HepG2 (cell line): ENCODE data around the gene IL1RAPL1. TPM values are rescaled to one million over a fixed set of nuclear protein-coding genes. Genes with fewer than 3 reads are reported as not detected.

Experiments
- ATAC-seq: fragments of 200-7000 bp; cut with Tn5 transposase; 3 replicates; pipeline ENCODE4 v1.9.1; 2020; ENCODE audit warnings: mild to moderate bottlenecking, moderate library complexity
- BruUV-seq: library from RNA; stranded (reverse); fragments of 400-500 nt; replicated peaks from 2 replicates; lab custom pipeline; 2021; lab: Mats Ljungman, UMichigan
- CTCF ChIA-PET: fragments of 300-600 bp; formaldehyde crosslinking; extraction: SDS; loops from one replicate; lab custom pipeline; 2021; ENCODE audit warnings: low total read pairs, inconsistent platforms, low intra/inter-chr PET ratio; lab: Yijun Ruan, JAX
- POLR2A ChIA-PET: fragments of 350-600 bp; sonication (Branson Sonifier 250); formaldehyde crosslinking; loops from one replicate; lab custom pipeline; 2020; ENCODE audit warnings: antibody characterized with exemption, inconsistent platforms; lab: Yijun Ruan, JAX
- DNase-seq: peaks from one replicate; pipeline ENCODE4 v3.0.0-alpha.2; 2015; ENCODE audit warnings: low spot score
- FAIRE-seq: peaks from 3 replicates; lab custom pipeline; 2011; peaks lifted over from hg19 to GRCh38; lab: Jason Lieb, UNC
- H2AFZ ChIP-seq: one replicate; pipeline ENCODE4 v1.6.1; 2011; ENCODE audit warnings: low read length, inconsistent platforms
- H3K27ac ChIP-seq: fragments of 300-600 bp; 3 replicates; pipeline ENCODE4 v1.8.0; 2011; ENCODE audit warnings: mixed run types, mild to moderate bottlenecking, mixed read lengths, low read length, inconsistent platforms; ENCODE audit not compliant: insufficient read depth; ENCODE audit errors: extremely low read length
- H3K27me3 ChIP-seq, 2 experiments: fragments of 200-600 bp in 1 of 2; 2 replicates in 1 of 2; 3 replicates in 1 of 2; pipeline versions ENCODE4 v1.6.0 to v1.8.0; 2011; ENCODE audit warnings: low read length in 2 of 2, mild to moderate bottlenecking in 2 of 2, moderate library complexity in 2 of 2, inconsistent platforms in 1 of 2; ENCODE audit not compliant: insufficient read depth in 2 of 2, control insufficient read depth in 1 of 2
- H3K36me3 ChIP-seq, 2 experiments: fragments of 200-600 bp in 1 of 2; replicated peaks in 1 of 2; 2 replicates in 1 of 2; 3 replicates in 1 of 2; pipeline versions ENCODE4 v1.5.1 to v1.8.0; 2011; ENCODE audit warnings: low read length in 2 of 2, inconsistent platforms in 1 of 2; ENCODE audit not compliant: insufficient read depth in 2 of 2, control insufficient read depth in 1 of 2
- H3K4me1 ChIP-seq: 2 replicates; pipeline ENCODE4 v1.5.1; 2012; ENCODE audit warnings: low read length, inconsistent platforms; ENCODE audit not compliant: insufficient read depth
- H3K4me2 ChIP-seq: 2 replicates; pipeline ENCODE4 v1.6.0; 2011; ENCODE audit warnings: low read depth, low read length, inconsistent platforms
- H3K4me3 ChIP-seq, 3 experiments: fragments of 200-600 bp in 1 of 3; sonication (generic), shearing (Covaris generic) in 1 of 3; replicated peaks in 1 of 3; 2 replicates each; pipeline ENCODE4 v1.5.1; 2011 to 2016; ENCODE audit warnings: low read length in 3 of 3, inconsistent platforms in 2 of 3, low read depth in 2 of 3, mild to moderate bottlenecking in 2 of 3, control low read depth in 1 of 3, mixed read lengths in 1 of 3; ENCODE audit not compliant: insufficient read depth in 1 of 3
- H3K79me2 ChIP-seq: one replicate; pipeline ENCODE4 v1.6.1; 2011; ENCODE audit warnings: low read length, inconsistent platforms; ENCODE audit not compliant: insufficient read depth
- H3K9ac ChIP-seq: 2 replicates; pipeline ENCODE4 v1.6.0; 2011; ENCODE audit warnings: mild to moderate bottlenecking, low read depth, low read length, inconsistent platforms; ENCODE audit not compliant: insufficient read depth
- H3K9me3 ChIP-seq: 2 replicates; pipeline ENCODE4 v1.5.1; 2012; ENCODE audit warnings: mild to moderate bottlenecking, low read length
- H4K20me1 ChIP-seq: 2 replicates; pipeline ENCODE4 v1.6.0; 2011; ENCODE audit warnings: inconsistent platforms, mild to moderate bottlenecking, low read length, moderate library complexity; ENCODE audit not compliant: insufficient read depth
- ATF3 ChIP-seq: sonication (generic); formaldehyde crosslinking; IDR thresholded peaks from 2 replicates; pipeline ENCODE4 v1.4.0; 2020; ENCODE audit warnings: missing genetic modification reagents
- CTCF ChIP-seq: sonication (generic); formaldehyde crosslinking; IDR thresholded peaks from 2 replicates; pipeline ENCODE4 v1.5.0; 2020; ENCODE audit warnings: mild to moderate bottlenecking, missing genetic modification reagents, moderate library complexity
- GABPB1 ChIP-seq: IDR thresholded peaks from 2 replicates; pipeline ENCODE4 v1.6.1; 2016; ENCODE audit warnings: mild to moderate bottlenecking, missing genetic modification reagents, moderate library complexity, missing compliant biosample characterization
- KDM4B ChIP-seq: sonication (generic); formaldehyde crosslinking; IDR thresholded peaks from 2 replicates; pipeline ENCODE4 v1.4.0; 2020; ENCODE audit warnings: missing genetic modification reagents
- NPAS2 ChIP-seq: sonication (generic); formaldehyde crosslinking; IDR thresholded peaks from 2 replicates; pipeline ENCODE4 v1.8.0; 2022; ENCODE audit warnings: mild to moderate bottlenecking, missing genetic modification reagents, borderline replicate concordance
- RARA ChIP-seq: IDR thresholded peaks from 2 replicates; pipeline ENCODE4 v1.6.1; 2016; ENCODE audit warnings: missing genetic modification reagents, missing compliant biosample characterization
- TSC22D2 ChIP-seq: sonication (generic); formaldehyde crosslinking; IDR thresholded peaks from 2 replicates; pipeline ENCODE4 v1.5.1; 2020; ENCODE audit warnings: missing genetic modification reagents, mild to moderate bottlenecking, borderline replicate concordance
- ZNF567 ChIP-seq: sonication (generic); formaldehyde crosslinking; IDR thresholded peaks from 2 replicates; pipeline ENCODE4 v1.8.1; 2023; ENCODE audit warnings: mild to moderate bottlenecking, missing genetic modification reagents, borderline replicate concordance
- ZSCAN31 ChIP-seq: sonication (generic); formaldehyde crosslinking; IDR thresholded peaks from 2 replicates; pipeline ENCODE4 v1.5.0; 2020; ENCODE audit warnings: low read depth, mild to moderate bottlenecking, missing genetic modification reagents
- WGBS: methylation state at CpG from one replicate; pipeline ENCODE4 v1.1.6; 2017; ENCODE audit warnings: low lambda C conversion rate; 5-methylcytosine and 5-hydroxymethylcytosine counted together
- in situ Hi-C: cut with HindIII; loops from 2 replicates; pipeline ENCODE4 v1.10.0; 2017; ENCODE audit warnings: low pct_unique_long_range_greater_than_20kb; ENCODE audit not compliant: extremely low pct_ligation_motif_present
- intact Hi-C: fragments of 100-400 bp; cut with micrococcal nuclease; formaldehyde crosslinking; loops from one replicate; pipeline ENCODE4 v1.10.0; 2022; ENCODE audit not compliant: unreplicated experiment
- polyA plus RNA-seq, 8 experiments: library from polyadenylated mRNA; depleted of rRNA in 3 of 8; stranded (reverse) in 7 of 8; unstranded in 1 of 8; fragments of >200 nt; fragmentation: Illumina TruSeq in 4 of 8; extraction: Trizol in 4 of 8; gene quantifications; 2 replicates each; pipeline versions ENCODE4 v1.2.1 to v1.2.3, GENCODE V29; 2011 to 2016; ENCODE audit warnings: low read depth in 4 of 8, missing spikeins in 1 of 8, mixed read lengths in 1 of 8; ENCODE audit not compliant: insufficient read depth in 1 of 8
- total RNA-seq, 5 experiments: library from RNA; depleted of rRNA; stranded (reverse); fragments of >200 nt; fragmentation: Illumina TruSeq; extraction: Trizol; gene quantifications; 2 replicates each; pipeline ENCODE4 v1.2.3, GENCODE V29; 2016; ENCODE audit warnings: low read depth in 1 of 5
- TF ChIP-seq, protein P1 (sequence below): sonication (generic); formaldehyde crosslinking; IDR thresholded peaks from 2 replicates; pipeline ENCODE4 v1.8.0; 2022; ENCODE audit warnings: mild to moderate bottlenecking, missing genetic modification reagents
- TF ChIP-seq, protein P2 (sequence below): sonication (generic); formaldehyde crosslinking; IDR thresholded peaks from 2 replicates; pipeline ENCODE4 v1.4.0; 2020; ENCODE audit warnings: missing genetic modification reagents
- TF ChIP-seq, protein P3 (sequence below), 2 experiments: sonication (generic) in 1 of 2; formaldehyde crosslinking in 1 of 2; IDR thresholded peaks; 2 replicates each; pipeline versions ENCODE4 v1.4.0 to v1.6.1; 2018 to 2020; ENCODE audit warnings: missing genetic modification reagents in 2 of 2, borderline replicate concordance in 1 of 2, low read depth in 1 of 2, mild to moderate bottlenecking in 1 of 2, missing biosample characterization in 1 of 2
- TF ChIP-seq, protein P4 (sequence below): sonication (generic); formaldehyde crosslinking; IDR thresholded peaks from 2 replicates; pipeline ENCODE4 v1.5.1; 2020; ENCODE audit warnings: mild to moderate bottlenecking, missing genetic modification reagents, moderate library complexity

IL1RAPL1 gene
- total and polyA plus RNA-seq, 2 of the 13 experiments (the other 11 are each of a cell fraction or from before 2014, with no cell fraction given) = 0.04 TPM; not detected in 1

DNA sequence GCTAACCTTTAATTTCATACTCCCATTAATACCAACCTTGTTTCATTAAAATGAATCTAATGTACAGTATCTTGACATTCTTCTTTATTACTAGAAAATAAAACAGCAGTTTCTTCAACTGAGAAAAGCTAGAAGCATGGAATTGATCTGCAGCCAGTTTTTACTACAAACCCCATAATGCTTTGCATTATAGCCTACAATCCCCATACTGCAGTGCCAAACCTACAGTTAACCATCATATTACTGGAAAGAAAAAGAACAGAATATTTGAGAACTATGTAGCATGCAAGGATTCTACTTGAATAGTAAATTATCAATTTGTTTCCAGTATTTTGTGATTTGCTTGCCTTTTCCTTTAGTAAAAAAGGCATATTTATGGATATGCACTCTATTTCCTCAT lies 3.2 kb upstream of the IL1RAPL1 start (continued):
- TF ChIP-seq, protein P1, sequence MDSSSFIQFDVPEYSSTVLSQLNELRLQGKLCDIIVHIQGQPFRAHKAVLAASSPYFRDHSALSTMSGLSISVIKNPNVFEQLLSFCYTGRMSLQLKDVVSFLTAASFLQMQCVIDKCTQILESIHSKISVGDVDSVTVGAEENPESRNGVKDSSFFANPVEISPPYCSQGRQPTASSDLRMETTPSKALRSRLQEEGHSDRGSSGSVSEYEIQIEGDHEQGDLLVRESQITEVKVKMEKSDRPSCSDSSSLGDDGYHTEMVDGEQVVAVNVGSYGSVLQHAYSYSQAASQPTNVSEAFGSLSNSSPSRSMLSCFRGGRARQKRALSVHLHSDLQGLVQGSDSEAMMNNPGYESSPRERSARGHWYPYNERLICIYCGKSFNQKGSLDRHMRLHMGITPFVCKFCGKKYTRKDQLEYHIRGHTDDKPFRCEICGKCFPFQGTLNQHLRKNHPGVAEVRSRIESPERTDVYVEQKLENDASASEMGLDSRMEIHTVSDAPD (CRISPR knock-in tag) = no peak
- TF ChIP-seq KDM4B (CRISPR knock-in tag) (no peak), CTCF (CRISPR knock-in tag) (no peak), ZNF567 (CRISPR knock-in tag) (no peak)
- TF ChIP-seq, protein P2, sequence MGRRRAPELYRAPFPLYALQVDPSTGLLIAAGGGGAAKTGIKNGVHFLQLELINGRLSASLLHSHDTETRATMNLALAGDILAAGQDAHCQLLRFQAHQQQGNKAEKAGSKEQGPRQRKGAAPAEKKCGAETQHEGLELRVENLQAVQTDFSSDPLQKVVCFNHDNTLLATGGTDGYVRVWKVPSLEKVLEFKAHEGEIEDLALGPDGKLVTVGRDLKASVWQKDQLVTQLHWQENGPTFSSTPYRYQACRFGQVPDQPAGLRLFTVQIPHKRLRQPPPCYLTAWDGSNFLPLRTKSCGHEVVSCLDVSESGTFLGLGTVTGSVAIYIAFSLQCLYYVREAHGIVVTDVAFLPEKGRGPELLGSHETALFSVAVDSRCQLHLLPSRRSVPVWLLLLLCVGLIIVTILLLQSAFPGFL (CRISPR knock-in tag) = no peak
- TF ChIP-seq, all 625 proteins: peak for 2

DNA sequence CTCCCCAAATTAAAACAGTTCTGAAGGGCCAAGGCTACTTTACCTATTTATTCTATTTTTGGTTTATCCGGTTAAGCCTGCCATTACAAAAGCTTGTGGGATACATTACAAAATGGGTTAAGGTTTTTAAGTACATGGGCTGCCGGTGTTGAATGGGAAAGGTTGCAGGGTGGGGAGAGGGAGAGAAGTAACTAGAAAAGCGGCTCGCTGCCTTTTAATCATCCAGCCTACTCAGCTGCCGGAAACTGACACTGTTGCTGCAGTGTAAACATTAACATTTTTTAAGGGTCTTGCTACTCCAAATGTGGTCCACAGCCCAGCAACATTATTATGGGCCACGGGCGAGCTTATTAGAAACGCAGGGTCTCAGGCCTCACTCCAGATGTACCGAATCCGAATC lies 1.5 kb upstream of the IL1RAPL1 start:
- Histone ChIP-seq H3K27me3 (no peaks in the 10 kb centered on the region), H3K9me3 (no peaks in the 10 kb centered on the region), H4K20me1 (no peaks in the 10 kb centered on the region), H3K9ac (no peak overlapping the region), H3K36me3 (no peaks in the 10 kb centered on the region), H3K79me2 (no peaks in the 10 kb centered on the region), H3K4me1 (no peaks in the 10 kb centered on the region), H3K4me2 (no peak overlapping the region), H3K27ac (no peak overlapping the region), H2AFZ (no peak overlapping the region), H3K4me3 (no peak overlapping the region)
- intact Hi-C loops (no loop called here), in situ Hi-C loops (no loop called here)
- CTCF ChIA-PET = no interaction called here
- FAIRE-seq = no peak
- ATAC-seq = no peak
- BruUV-seq = no TSS peak
- 54% methylated on average over 5 of the region's 10 CpGs for WGBS
- POLR2A ChIA-PET = no interaction called here
- DNase-seq = no peak
- TF ChIP-seq ATF3 (no peak), NPAS2 (CRISPR knock-in tag) (no peak), TSC22D2 (CRISPR knock-in tag) (no peak), GABPB1 (no peak), RARA (CRISPR knock-in tag) (no peak), ZSCAN31 (CRISPR knock-in tag) (no peak)
- TF ChIP-seq, protein P3, sequence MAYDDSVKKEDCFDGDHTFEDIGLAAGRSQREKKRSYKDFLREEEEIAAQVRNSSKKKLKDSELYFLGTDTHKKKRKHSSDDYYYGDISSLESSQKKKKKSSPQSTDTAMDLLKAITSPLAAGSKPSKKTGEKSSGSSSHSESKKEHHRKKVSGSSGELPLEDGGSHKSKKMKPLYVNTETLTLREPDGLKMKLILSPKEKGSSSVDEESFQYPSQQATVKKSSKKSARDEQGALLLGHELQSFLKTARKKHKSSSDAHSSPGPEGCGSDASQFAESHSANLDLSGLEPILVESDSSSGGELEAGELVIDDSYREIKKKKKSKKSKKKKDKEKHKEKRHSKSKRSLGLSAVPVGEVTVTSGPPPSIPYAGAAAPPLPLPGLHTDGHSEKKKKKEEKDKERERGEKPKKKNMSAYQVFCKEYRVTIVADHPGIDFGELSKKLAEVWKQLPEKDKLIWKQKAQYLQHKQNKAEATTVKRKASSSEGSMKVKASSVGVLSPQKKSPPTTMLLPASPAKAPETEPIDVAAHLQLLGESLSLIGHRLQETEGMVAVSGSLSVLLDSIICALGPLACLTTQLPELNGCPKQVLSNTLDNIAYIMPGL (CRISPR knock-in tag; IDR thresholded peaks at IDR 0.05; ENCODE audit: borderline replicate concordance in 1 of 2, low read depth in 1 of 2) = no peak
- TF ChIP-seq, protein P4, sequence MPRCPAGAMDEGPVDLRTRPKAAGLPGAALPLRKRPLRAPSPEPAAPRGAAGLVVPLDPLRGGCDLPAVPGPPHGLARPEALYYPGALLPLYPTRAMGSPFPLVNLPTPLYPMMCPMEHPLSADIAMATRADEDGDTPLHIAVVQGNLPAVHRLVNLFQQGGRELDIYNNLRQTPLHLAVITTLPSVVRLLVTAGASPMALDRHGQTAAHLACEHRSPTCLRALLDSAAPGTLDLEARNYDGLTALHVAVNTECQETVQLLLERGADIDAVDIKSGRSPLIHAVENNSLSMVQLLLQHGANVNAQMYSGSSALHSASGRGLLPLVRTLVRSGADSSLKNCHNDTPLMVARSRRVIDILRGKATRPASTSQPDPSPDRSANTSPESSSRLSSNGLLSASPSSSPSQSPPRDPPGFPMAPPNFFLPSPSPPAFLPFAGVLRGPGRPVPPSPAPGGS (CRISPR knock-in tag) = no peak
